B cell (primary cell): Measurements from ENCODE around the gene SARNP. TPM values are rescaled to one million over a fixed set of nuclear protein-coding genes. Genes with fewer than 3 reads are reported as not detected.

ENCODE experiments used
- ATAC-seq: fragments of 200-7000 bp; cut with Tn5 transposase; one replicate; pipeline ENCODE4 v1.10.0; 2021; ENCODE audit warnings: low read depth, mild to moderate bottlenecking, moderate number of reproducible peaks, moderate library complexity
- CTCF ChIA-PET: fragments of 350-600 bp; sonication (Branson Sonifier 250); formaldehyde crosslinking; loops from one replicate; lab custom pipeline; 2021; ENCODE audit warnings: antibody characterized with exemption, inconsistent platforms; lab: Charles Lee
- POLR2A ChIA-PET: fragments of 350-600 bp; sonication (Branson Sonifier 250); formaldehyde crosslinking; loops from one replicate; lab custom pipeline; 2021; ENCODE audit warnings: antibody characterized with exemption; lab: Charles Lee
- DNase-seq: peaks from one replicate; pipeline ENCODE4 v3.0.0; 2013
- H2AFZ ChIP-seq: 2 replicates; pipeline ENCODE4 v1.6.1; 2012; ENCODE audit warnings: mild to moderate bottlenecking, low read depth, low read length; ENCODE audit not compliant: insufficient read depth, poor library complexity, severe bottlenecking
- H3K27ac ChIP-seq, 2 donors: 1 replicate in 1 of 2; 2 replicates in 1 of 2; pipeline ENCODE4 v1.5.1; 2012 to 2013; ENCODE audit warnings: low read length in 2 of 2, mild to moderate bottlenecking in 2 of 2, moderate library complexity in 1 of 2
- H3K27me3 ChIP-seq, 4 experiments: fragments of 200-600 bp in 1 of 4; sonication (generic) in 1 of 4; replicated peaks in 1 of 4; 1 replicate in 2 of 4; 2 replicates in 2 of 4; pipeline versions ENCODE4 v1.6.1 to v1.7.0; 2013 to 2016; ENCODE audit warnings: low read length in 3 of 4, mild to moderate bottlenecking in 2 of 4, mixed read lengths in 1 of 4, moderate library complexity in 1 of 4; ENCODE audit not compliant: insufficient read depth in 4 of 4, control insufficient read depth in 3 of 4; ENCODE audit errors: control extremely low read depth in 1 of 4
- H3K36me3 ChIP-seq, 2 experiments: replicated peaks in 1 of 2; 1 replicate in 1 of 2; 2 replicates in 1 of 2; pipeline versions ENCODE4 v1.6.1 to v1.7.1; 2013; ENCODE audit warnings: low read length in 1 of 2; ENCODE audit not compliant: insufficient read depth in 2 of 2, control insufficient read depth in 1 of 2; ENCODE audit errors: control extremely low read depth in 1 of 2, extremely low read depth in 1 of 2
- H3K4me1 ChIP-seq, 2 donors: fragments of 200-600 bp in 1 of 2; sonication (generic) in 1 of 2; 1 replicate in 1 of 2; 2 replicates in 1 of 2; pipeline versions ENCODE4 v1.5.1 to v1.6.1; 2013 to 2017; ENCODE audit warnings: low read length in 2 of 2; ENCODE audit not compliant: control insufficient read depth in 2 of 2, insufficient read depth in 2 of 2
- H3K4me2 ChIP-seq: replicated peaks from 2 replicates; pipeline ENCODE3; 2012; ENCODE audit warnings: mild to moderate bottlenecking, low read depth, low read length; ENCODE audit not compliant: poor library complexity, severe bottlenecking
- H3K4me3 ChIP-seq, 5 experiments: fragments of 200-600 bp in 1 of 5; sonication (generic) in 1 of 5; 1 replicate in 3 of 5; 2 replicates in 2 of 5; pipeline versions ENCODE4 v1.5.1 to v1.7.0; 2011 to 2016; ENCODE audit warnings: low read length in 4 of 5, mild to moderate bottlenecking in 4 of 5, low read depth in 2 of 5, control low read depth in 1 of 5, moderate library complexity in 1 of 5; ENCODE audit not compliant: insufficient read depth in 1 of 5; ENCODE audit errors: control extremely low read depth in 1 of 5, extremely low read depth in 1 of 5
- H3K79me2 ChIP-seq: fragments of 200-600 bp; sonication (generic); one replicate; pipeline ENCODE4 v1.6.0; 2016; ENCODE audit warnings: low read length; ENCODE audit not compliant: control insufficient read depth, insufficient read depth
- H3K9ac ChIP-seq: fragments of 200-600 bp; sonication (generic); 2 replicates; pipeline ENCODE4 v1.6.1; 2017; ENCODE audit warnings: mild to moderate bottlenecking, low read length, moderate library complexity
- H3K9me3 ChIP-seq, 3 donors: one replicate each; pipeline versions ENCODE4 v1.6.1 to v1.7.1; 2013; ENCODE audit warnings: low read length in 2 of 3; ENCODE audit not compliant: control insufficient read depth in 2 of 3, insufficient read depth in 1 of 3; ENCODE audit errors: control extremely low read depth in 1 of 3
- H4K20me1 ChIP-seq: 2 replicates; pipeline ENCODE4 v1.6.0; 2012; ENCODE audit warnings: mild to moderate bottlenecking, low read length; ENCODE audit not compliant: insufficient read depth, control insufficient read depth, poor library complexity, severe bottlenecking
- H3K27ac Mint-ChIP-seq: one replicate; pipeline ENCODE4 v1.8.0; 2021; ENCODE audit warnings: mixed read lengths
- H3K27me3 Mint-ChIP-seq: one replicate; pipeline ENCODE4 v1.8.0; 2021; ENCODE audit warnings: mixed read lengths
- H3K4me1 Mint-ChIP-seq: one replicate; pipeline ENCODE4 v1.8.0; 2021; ENCODE audit warnings: mixed read lengths
- H3K4me3 Mint-ChIP-seq: one replicate; pipeline ENCODE4 v1.8.0; 2021; ENCODE audit warnings: mixed read lengths
- H3K9me3 Mint-ChIP-seq: one replicate; pipeline ENCODE4 v1.8.0; 2022; ENCODE audit warnings: mixed read lengths; ENCODE audit not compliant: insufficient read depth
- CTCF ChIP-seq: fragments of 200-600 bp; IDR thresholded peaks from one replicate; pipeline ENCODE4 v1.8.0; 2022; ENCODE audit warnings: antibody characterized with exemption, mild to moderate bottlenecking
- EZH2 ChIP-seq: IDR thresholded peaks from 2 replicates; pipeline ENCODE4 v1.6.1; 2012; ENCODE audit warnings: borderline replicate concordance, low read depth, mild to moderate bottlenecking, moderate library complexity, low read length; ENCODE audit not compliant: insufficient read depth, poor library complexity, severe bottlenecking
- WGBS: methylation state at CpG from one replicate; pipeline ENCODE4 v1.1.5; 2013; ENCODE audit warnings: missing lambda C conversion rate; ENCODE audit not compliant: insufficient coverage; 5-methylcytosine and 5-hydroxymethylcytosine counted together
- intact Hi-C: fragments of 100-400 bp; cut with micrococcal nuclease; formaldehyde crosslinking; loops from one replicate; pipeline ENCODE4 v1.10.0; 2022
- polyA plus RNA-seq: library from polyadenylated mRNA; depleted of rRNA; stranded (reverse); fragments of >200 nt; gene quantifications from 2 replicates; pipeline ENCODE4 v1.2.3, GENCODE V29; 2012
- total RNA-seq, 2 donors: library from RNA; stranded (reverse); fragments of 120-200 nt in 1 of 2; gene quantifications; 1 replicate in 1 of 2; 2 replicates in 1 of 2; pipeline versions ENCODE4 v1.2.3 to v1.2.4, GENCODE V29; 2013 to 2022

SARNP gene
- total and polyA plus RNA-seq, 2 donors (not counting 1 experiment from before 2014, with no cell fraction given), result 22.6 to 46.4 TPM

DNA sequence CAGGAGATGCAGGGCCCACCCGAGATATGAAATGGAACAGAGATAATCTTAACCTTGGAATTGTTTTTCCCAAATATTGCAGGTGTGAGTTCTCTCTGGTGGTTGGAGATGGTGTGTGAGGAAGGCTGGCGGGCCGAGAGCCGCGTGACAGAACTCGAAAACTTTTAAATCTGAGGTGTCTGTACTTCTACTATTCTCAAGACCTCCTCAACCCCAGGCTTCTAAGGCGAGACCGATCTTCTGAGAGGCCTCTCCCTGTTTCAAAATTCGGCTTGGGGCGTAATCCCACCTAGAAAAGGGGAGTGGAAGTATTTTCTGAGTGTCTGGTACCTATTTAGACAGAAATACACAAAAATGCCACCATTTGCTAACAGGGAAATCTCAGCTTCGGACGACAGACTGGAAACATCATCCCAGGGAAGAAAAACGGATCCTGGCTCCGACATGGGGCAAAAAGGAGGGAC, 611 bp downstream of the SARNP start:
- H2AFZ ChIP-seq, result peak overlapping the region; percentile 89
- no peaks in the 10 kb centered on the region for H3K9me3 ChIP-seq
- CTCF ChIA-PET, result interaction anchor here (1.0 to 4.6 kb wide), 12 partner anchors 13 to 449 kb away, joined by 3 to 39 read pairs (median 4); partner anchors contain the start of genes CD63, COQ10A, DNAJC14 and PYM1
- peaks cover 43% of the 10 kb centered on the region for H4K20me1 ChIP-seq
- H3K4me3 Mint-ChIP-seq, result no peak overlapping the region
- peaks cover 76% of the 10 kb centered on the region for H3K79me2 ChIP-seq
- peaks cover 24 to 30% of the 10 kb centered on the region in 2 donors for H3K4me1 ChIP-seq
- 0% methylated on average over 5 of the region's 14 CpGs for WGBS
- ATAC-seq (no peak), DNase-seq (no peak)
- H3K4me3 ChIP-seq, result peak overlapping the region; percentile 81 to 100 (median 85)
- POLR2A ChIA-PET, result interaction anchor here (0.6 to 4.2 kb wide), 9 partner anchors 13 to 301 kb away, joined by 3 to 53 read pairs (median 3); partner anchors contain the start of genes BLOC1S1, DGKA, DNAJC14 and ZC3H10
- no peaks in the 10 kb centered on the region for H3K27me3 Mint-ChIP-seq
- no peak for TF ChIP-seq EZH2
- no peak for TF ChIP-seq CTCF
- H3K27me3 ChIP-seq, result no peaks in the 10 kb centered on the region
- peaks cover 2 to 53% of the 10 kb centered on the region in 2 experiments for H3K36me3 ChIP-seq
- H3K9ac ChIP-seq, result peak overlapping the region; percentile 91
- no peak overlapping the region for H3K27ac Mint-ChIP-seq
- H3K4me2 ChIP-seq, result peak overlapping the region; percentile 74
- no peaks in the 10 kb centered on the region for H3K9me3 Mint-ChIP-seq
- peak overlapping the region; percentile 50 to 84 for H3K27ac ChIP-seq
- intact Hi-C loops, result loop anchor here (1.0 to 2.0 kb wide), 6 partner anchors 12 to 287 kb away; partner anchors contain the start of genes DNAJC14, PA2G4, PYM1 and RPS26
- peaks cover 36% of the 10 kb centered on the region for H3K4me1 Mint-ChIP-seq

GRCh38 chr12:55815473-55815872, 2.1 kb downstream of the SARNP start:
- Histone ChIP-seq H3K4me2 (no peak overlapping the region), H2AFZ (no peak overlapping the region), H3K27me3 (no peaks in the 10 kb centered on the region), H3K4me1 (peaks cover 24 to 30% of the 10 kb centered on the region in 2 donors), H4K20me1 (peaks cover 56% of the 10 kb centered on the region), H3K9me3 (no peaks in the 10 kb centered on the region), H3K9ac (no peak overlapping the region), H3K79me2 (peaks cover 90% of the 10 kb centered on the region), H3K4me3 (no peak overlapping the region), H3K27ac (no peak overlapping the region), H3K36me3 (peaks cover 4 to 41% of the 10 kb centered on the region in 2 experiments)
- H3K4me1 Mint-ChIP-seq, result peaks cover 42% of the 10 kb centered on the region
- DNase-seq (no peak), ATAC-seq (no peak)
- CTCF ChIA-PET, result no interaction called here
- no peak overlapping the region for H3K4me3 Mint-ChIP-seq
- intact Hi-C loops, result no loop called here
- H3K27me3 Mint-ChIP-seq, result no peaks in the 10 kb centered on the region
- WGBS, result 94% methylated on average over 12 of the region's 12 CpGs
- no peaks in the 10 kb centered on the region for H3K9me3 Mint-ChIP-seq
- POLR2A ChIA-PET, result no interaction called here
- H3K27ac Mint-ChIP-seq, result no peak overlapping the region
- TF ChIP-seq CTCF, result no peak
- no peak for TF ChIP-seq EZH2
